B cell (primary cell): ENCODE data around the gene HESX1.

Experiments
- CTCF ChIP-seq: fragments of 200-600 bp; IDR thresholded peaks from one replicate; pipeline ENCODE4 v1.8.0; 2022; ENCODE audit warnings: antibody characterized with exemption, mild to moderate bottlenecking
- EZH2 ChIP-seq: IDR thresholded peaks from 2 replicates; pipeline ENCODE4 v1.6.1; 2012; ENCODE audit warnings: borderline replicate concordance, low read depth, mild to moderate bottlenecking, moderate library complexity, low read length; ENCODE audit not compliant: insufficient read depth, poor library complexity, severe bottlenecking

- no peak for TF ChIP-seq CTCF
- TF ChIP-seq EZH2 = no peak
Measured at GRCh38 chr3:57227930-57228751, 28.4 kb upstream of the HESX1 start.
